HepG2 (cell line): ENCODE data around the gene CLHC1. TPM values are rescaled to one million over a fixed set of nuclear protein-coding genes. Genes with fewer than 3 reads are reported as not detected.

Source experiments
- AKAP8 ChIP-seq: sonication (generic); formaldehyde crosslinking; IDR thresholded peaks from 2 replicates; pipeline ENCODE4 v1.5.1; 2020; ENCODE audit warnings: mild to moderate bottlenecking, missing genetic modification reagents
- ARID5B ChIP-seq: IDR thresholded peaks from 2 replicates; pipeline ENCODE4 v1.4.0; 2020; ENCODE audit warnings: mild to moderate bottlenecking, missing genetic modification reagents
- GRHL1 ChIP-seq: sonication (generic); formaldehyde crosslinking; conservative IDR thresholded peaks from 2 replicates; pipeline ENCODE4 v1.8.0; 2022; ENCODE audit warnings: missing genetic modification reagents
- HIC2 ChIP-seq: sonication (generic); formaldehyde crosslinking; IDR thresholded peaks from 2 replicates; pipeline ENCODE4 v1.9.0; 2022; ENCODE audit warnings: low read depth, missing genetic modification reagents
- HMGA1 ChIP-seq: sonication (generic); formaldehyde crosslinking; conservative IDR thresholded peaks from 2 replicates; pipeline ENCODE4 v1.4.0; 2020; ENCODE audit warnings: missing genetic modification reagents
- HNRNPK ChIP-seq: fragments of 200-400 bp; formaldehyde crosslinking; IDR thresholded peaks from 2 replicates; pipeline ENCODE4 v1.6.1; 2018; ENCODE audit warnings: low read length, low read depth, moderate library complexity, mild to moderate bottlenecking; ENCODE audit not compliant: poor library complexity, severe bottlenecking
- HNRNPUL1 ChIP-seq: fragments of 200-400 bp; formaldehyde crosslinking; IDR thresholded peaks from 2 replicates; pipeline ENCODE4 v1.6.1; 2017; ENCODE audit warnings: low read depth, mild to moderate bottlenecking, low read length, moderate library complexity
- NR2F1 ChIP-seq, 2 experiments: fragments of 450-650 bp in 1 of 2; formaldehyde crosslinking in 1 of 2; IDR thresholded peaks; 2 replicates each; pipeline versions ENCODE4 v1.5.0 to v1.6.1; 2016 to 2020; ENCODE audit warnings: mild to moderate bottlenecking in 1 of 2, missing compliant biosample characterization in 1 of 2, missing genetic modification reagents in 1 of 2, moderate library complexity in 1 of 2
- SP5 ChIP-seq: IDR thresholded peaks from 2 replicates; pipeline ENCODE4 v1.6.1; 2016; ENCODE audit warnings: low read depth, borderline replicate concordance
- SRSF1 ChIP-seq: fragments of 200-400 bp; formaldehyde crosslinking; optimal IDR thresholded peaks from 2 replicates; pipeline ENCODE3; 2017; ENCODE audit warnings: mild to moderate bottlenecking, low read depth, low read length, moderate library complexity
- STAT6 ChIP-seq: sonication (generic); formaldehyde crosslinking; IDR thresholded peaks from 2 replicates; pipeline ENCODE4 v1.4.0; 2020; ENCODE audit warnings: missing genetic modification reagents, mild to moderate bottlenecking, borderline replicate concordance
- U2AF2 ChIP-seq: fragments of 200-400 bp; formaldehyde crosslinking; IDR thresholded peaks from 2 replicates; pipeline ENCODE4 v1.6.1; 2017; ENCODE audit warnings: low read depth, mild to moderate bottlenecking, low read length
- ZBTB49 ChIP-seq: sonication (generic); formaldehyde crosslinking; IDR thresholded peaks from 2 replicates; pipeline ENCODE4 v1.4.0; 2020; ENCODE audit warnings: missing genetic modification reagents, borderline replicate concordance
- ZNF496 ChIP-seq: sonication (generic); formaldehyde crosslinking; IDR thresholded peaks from 2 replicates; pipeline ENCODE4 v1.8.1; 2023; ENCODE audit warnings: mild to moderate bottlenecking, moderate library complexity, missing genetic modification reagents; ENCODE audit not compliant: insufficient replicate concordance
- ZNF564 ChIP-seq: sonication (generic); formaldehyde crosslinking; IDR thresholded peaks from 2 replicates; pipeline ENCODE4 v1.8.1; 2023; ENCODE audit warnings: mild to moderate bottlenecking, missing genetic modification reagents
- ZNF788 ChIP-seq: sonication (generic); formaldehyde crosslinking; IDR thresholded peaks from 2 replicates; pipeline ENCODE4 v1.5.0; 2020; ENCODE audit warnings: mild to moderate bottlenecking, missing genetic modification reagents, borderline replicate concordance
- ZSCAN29 ChIP-seq: sonication (generic); formaldehyde crosslinking; conservative IDR thresholded peaks from 2 replicates; pipeline ENCODE4 v1.4.0; 2020; ENCODE audit warnings: mild to moderate bottlenecking, missing genetic modification reagents
- polyA plus RNA-seq, 8 experiments: library from polyadenylated mRNA; depleted of rRNA in 3 of 8; stranded (reverse) in 7 of 8; unstranded in 1 of 8; fragments of >200 nt; fragmentation: Illumina TruSeq in 4 of 8; extraction: Trizol in 4 of 8; gene quantifications; 2 replicates each; pipeline versions ENCODE4 v1.2.1 to v1.2.3, GENCODE V29; 2011 to 2016; ENCODE audit warnings: low read depth in 4 of 8, missing spikeins in 1 of 8, mixed read lengths in 1 of 8; ENCODE audit not compliant: insufficient read depth in 1 of 8
- total RNA-seq, 5 experiments: library from RNA; depleted of rRNA; stranded (reverse); fragments of >200 nt; fragmentation: Illumina TruSeq; extraction: Trizol; gene quantifications; 2 replicates each; pipeline ENCODE4 v1.2.3, GENCODE V29; 2016; ENCODE audit warnings: low read depth in 1 of 5

Gene CLHC1
- total and polyA plus RNA-seq, 2 of the 13 experiments (the other 11 are each of a cell fraction or from before 2014, with no cell fraction given): 9.8 to 12.6 TPM

GRCh38 chr2:55180374-55180773 lies 51.7 kb downstream of the CLHC1 start (continued):
- TF ChIP-seq ARID5B (CRISPR knock-in tag) (peak; percentile 66), SP5 (CRISPR knock-in tag) (no peak), HMGA1 (CRISPR knock-in tag) (no peak), ZNF564 (CRISPR knock-in tag) (no peak), ZNF496 (CRISPR knock-in tag) (no peak), GRHL1 (no peak), ZNF788 (CRISPR knock-in tag) (no peak), HNRNPUL1 (no peak), ZSCAN29 (CRISPR knock-in tag) (no peak), SRSF1 (no peak), ZBTB49 (CRISPR knock-in tag) (no peak), AKAP8 (CRISPR knock-in tag) (no peak), NR2F1 (CRISPR knock-in tag; IDR thresholded peaks at IDR 0.05) (peak in 1 of 2 experiments; percentile 36; a peak in 1 of 4 replicates), U2AF2 (no peak), HIC2 (CRISPR knock-in tag) (no peak), STAT6 (CRISPR knock-in tag) (no peak), HNRNPK (no peak)
